Fibroblast of skin of right quadriceps (primary cell): ENCODE data around the gene BHLHE41.

Experiments
- DNase-seq: peaks from one replicate; pipeline ENCODE4 v3.0.0-alpha.2; 2013

The BHLHE41 gene

DNA sequence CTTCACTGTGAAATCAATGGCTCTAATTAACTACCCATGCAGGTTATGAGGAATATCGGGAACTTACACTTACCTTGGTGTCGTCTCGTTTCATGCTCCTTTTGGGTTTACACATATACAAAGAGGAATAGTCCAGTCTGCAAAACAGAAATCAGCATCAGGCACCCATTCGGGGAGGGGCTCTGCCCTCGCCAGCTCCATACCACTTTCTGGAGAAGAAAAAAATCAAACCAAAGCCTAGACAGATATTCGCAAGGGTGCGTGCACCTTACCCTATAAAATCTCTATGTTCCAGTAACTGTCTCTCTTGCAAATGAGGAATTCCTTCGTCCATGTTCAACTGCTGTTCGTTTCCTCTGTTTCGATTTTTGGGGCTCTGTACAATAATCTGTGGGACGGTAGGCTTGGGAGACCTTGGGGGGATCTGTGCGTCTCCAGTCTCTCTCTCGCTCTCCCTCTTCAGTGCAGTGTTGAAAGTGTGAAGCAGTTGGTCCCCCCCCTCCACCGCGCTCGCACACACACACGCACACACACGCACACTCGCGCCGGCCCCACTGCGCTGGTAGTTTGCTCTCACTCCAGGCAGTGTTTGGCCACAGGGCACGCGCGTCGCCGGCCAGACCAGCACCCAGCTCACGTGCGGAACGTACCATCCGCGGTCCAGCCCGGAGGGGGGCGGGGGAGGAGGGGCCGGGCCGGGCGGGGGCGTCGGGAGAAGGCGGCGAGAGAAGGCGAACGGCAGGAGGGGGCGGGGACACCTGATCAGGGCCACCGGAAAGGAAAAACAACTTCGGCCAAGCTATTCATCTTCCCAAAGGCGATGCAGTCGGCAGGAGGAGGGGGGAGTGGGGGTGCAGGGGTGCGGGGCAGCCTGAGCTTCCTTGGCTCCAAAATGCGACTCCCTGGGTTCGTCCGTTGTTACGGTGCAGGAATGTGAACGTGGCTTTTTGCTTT lies at the start of gene BHLHE41:
Gene BHLHE41 (minus strand): TSS at position 592 of the 954 bp plus-strand sequence. CDS start 258 bp downstream, at position 334.
- DNase-seq: peak; percentile 46

DNA sequence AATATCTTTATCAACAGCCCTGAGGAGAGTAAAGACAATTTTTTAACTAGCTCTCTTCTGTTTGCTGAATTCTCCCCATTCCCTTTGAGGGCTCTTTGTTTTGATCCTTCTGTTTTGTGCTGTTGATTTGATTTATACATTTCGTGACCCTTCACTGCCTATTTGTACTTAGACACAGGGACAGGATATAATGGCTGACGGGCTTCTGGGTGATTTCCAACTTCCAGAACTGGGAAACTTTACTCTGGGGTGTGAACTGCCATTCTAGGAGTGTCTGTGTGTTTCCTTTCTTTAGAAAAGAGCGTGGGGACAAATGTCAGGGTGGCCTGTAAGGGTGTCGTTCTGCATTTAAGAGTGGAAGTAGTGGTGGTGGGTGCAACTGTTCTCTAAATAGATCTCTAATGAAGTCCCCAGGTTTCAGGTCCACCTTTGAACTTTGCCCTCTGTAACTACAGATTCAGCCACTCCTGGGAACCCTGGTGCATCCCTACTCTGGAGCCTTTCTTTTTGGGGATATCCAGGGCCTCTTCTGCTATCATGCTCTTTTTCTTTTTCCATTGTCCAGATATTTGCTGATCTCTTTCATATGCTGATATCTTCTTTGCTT lies 48.2 kb upstream of the BHLHE41 start:
- no peak for DNase-seq

- no peak for DNase-seq
Observed at GRCh38 chr12:26172539-26172938, 47.7 kb upstream of the BHLHE41 start.

DNA sequence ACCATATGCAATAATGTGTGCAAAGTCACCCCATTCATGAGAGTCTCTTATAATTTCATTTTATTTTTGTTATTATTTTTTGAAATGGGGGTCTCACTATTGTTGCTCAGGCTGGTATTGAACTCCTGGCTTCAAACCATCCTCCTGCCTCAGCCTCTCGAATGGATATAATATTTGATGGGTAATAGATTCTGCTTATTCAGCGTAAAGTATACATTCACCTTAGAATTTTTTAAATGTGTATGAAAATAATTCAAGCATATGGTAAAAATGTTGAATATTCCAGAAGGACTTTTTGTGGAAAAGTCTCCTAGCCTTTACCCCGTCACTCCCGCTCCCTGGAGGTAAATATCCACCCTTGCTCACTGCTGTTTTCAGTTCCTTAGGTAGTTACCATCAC lies 47.2 kb upstream of the BHLHE41 start:
- DNase-seq: no peak

- no peak for DNase-seq
Observed at GRCh38 chr12:26164118-26164517, 39.3 kb upstream of the BHLHE41 start.

GRCh38 chr12:26162905-26163304 lies 38.1 kb upstream of the BHLHE41 start:
- DNase-seq: no peak

DNA sequence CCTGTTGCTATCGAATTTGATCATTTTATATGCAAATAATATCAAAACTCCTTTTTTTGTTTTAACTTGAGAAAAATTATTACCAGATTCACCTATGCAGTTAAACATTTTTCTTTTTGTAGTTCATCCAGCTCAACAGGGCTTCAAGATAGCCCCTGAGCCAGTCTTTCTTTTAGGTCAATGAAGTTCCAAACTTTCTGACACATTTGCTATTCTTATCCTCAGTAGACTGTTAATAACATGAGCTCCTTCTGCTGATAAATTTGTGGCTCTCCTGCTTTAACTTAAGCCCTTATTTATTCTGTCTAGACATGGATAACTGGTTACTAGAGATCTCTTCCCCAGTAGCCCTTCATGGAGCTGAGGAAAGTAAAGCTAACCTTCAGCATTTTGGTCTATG lies 37.3 kb upstream of the BHLHE41 start:
- no peak for DNase-seq

GRCh38 chr12:26158078-26158764 lies 33.4 kb upstream of the BHLHE41 start:
- no peak for DNase-seq

GRCh38 chr12:26157001-26157400 lies 32.2 kb upstream of the BHLHE41 start:
- DNase-seq: no peak

GRCh38 chr12:26156201-26156871 lies 31.5 kb upstream of the BHLHE41 start:
- DNase-seq: peak; percentile 10

GRCh38 chr12:26153421-26154154 lies 28.8 kb upstream of the BHLHE41 start:
- peak; percentile 97 for DNase-seq

GRCh38 chr12:26152507-26153102 lies 27.8 kb upstream of the BHLHE41 start:
- DNase-seq: no peak

- peak; percentile 77 for DNase-seq
Observed at GRCh38 chr12:26150736-26151450, 26.1 kb upstream of the BHLHE41 start.

DNA sequence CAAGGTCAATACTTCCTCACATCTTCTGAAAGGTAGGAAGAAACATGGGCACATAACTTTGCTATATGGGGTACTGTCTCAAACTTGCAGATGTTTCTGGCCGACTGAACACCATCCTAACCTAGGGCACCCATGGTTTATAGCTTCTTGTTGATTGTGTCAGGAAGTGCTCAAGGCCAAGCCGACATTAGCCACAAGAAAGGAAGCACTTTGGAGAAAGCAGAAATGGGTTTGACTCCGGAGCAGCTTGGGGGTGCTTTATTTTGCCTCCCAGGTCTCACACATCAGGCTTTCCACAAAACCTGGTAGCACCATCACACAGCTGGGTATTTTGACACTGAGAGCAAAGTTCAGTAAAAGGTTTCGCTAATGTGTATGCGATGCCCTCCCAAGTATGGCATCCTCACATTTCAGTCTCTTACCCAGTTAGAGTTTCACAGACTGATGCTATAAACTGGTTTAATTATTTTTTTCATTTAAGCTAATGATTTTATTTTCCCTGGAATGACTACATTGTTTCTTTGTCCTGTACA lies 25.2 kb upstream of the BHLHE41 start:
- DNase-seq: no peak

- DNase-seq: no peak
Observed at GRCh38 chr12:26148291-26148690, 23.5 kb upstream of the BHLHE41 start.

- no peak for DNase-seq
Observed at GRCh38 chr12:26143291-26143690, 18.5 kb upstream of the BHLHE41 start.

DNA sequence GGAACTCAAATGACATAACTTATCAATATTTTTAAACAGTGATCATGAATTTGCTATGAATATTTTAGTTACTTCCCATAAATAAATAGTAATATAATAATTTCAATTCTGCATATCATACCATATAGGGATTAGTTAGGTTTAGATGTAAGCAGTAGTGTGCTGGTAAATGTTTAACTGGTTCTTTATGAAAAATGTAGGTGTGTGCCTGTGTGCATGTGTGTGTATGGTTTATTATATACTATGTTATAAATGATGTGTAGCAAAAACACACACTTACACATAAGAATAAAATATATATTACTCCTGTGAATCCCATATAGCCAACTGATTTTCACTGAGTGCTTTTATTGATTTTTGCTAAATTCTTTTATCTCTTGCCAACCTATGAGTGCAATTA lies 14.0 kb upstream of the BHLHE41 start:
- no peak for DNase-seq

GRCh38 chr12:26136688-26137087 lies 11.9 kb upstream of the BHLHE41 start:
- DNase-seq: no peak

DNA sequence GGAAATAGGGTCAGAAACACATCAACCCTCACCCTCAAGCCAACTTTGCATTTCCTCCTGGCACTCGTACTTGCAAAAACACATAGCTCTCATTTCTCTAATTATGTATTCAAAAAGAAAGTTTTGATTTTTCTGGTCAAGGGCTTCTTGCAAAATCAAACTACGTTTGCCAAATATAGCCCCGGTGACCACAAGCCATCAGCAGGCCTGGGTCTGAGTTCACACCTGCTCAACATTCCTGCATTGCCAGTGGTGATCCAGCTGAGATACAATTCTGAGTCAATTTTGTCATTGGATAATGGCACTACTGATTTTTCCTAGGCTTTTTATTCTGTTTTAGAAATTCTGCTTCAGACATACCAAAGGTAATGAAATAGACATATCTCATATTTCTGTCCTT lies 10.7 kb upstream of the BHLHE41 start:
- DNase-seq: no peak

DNA sequence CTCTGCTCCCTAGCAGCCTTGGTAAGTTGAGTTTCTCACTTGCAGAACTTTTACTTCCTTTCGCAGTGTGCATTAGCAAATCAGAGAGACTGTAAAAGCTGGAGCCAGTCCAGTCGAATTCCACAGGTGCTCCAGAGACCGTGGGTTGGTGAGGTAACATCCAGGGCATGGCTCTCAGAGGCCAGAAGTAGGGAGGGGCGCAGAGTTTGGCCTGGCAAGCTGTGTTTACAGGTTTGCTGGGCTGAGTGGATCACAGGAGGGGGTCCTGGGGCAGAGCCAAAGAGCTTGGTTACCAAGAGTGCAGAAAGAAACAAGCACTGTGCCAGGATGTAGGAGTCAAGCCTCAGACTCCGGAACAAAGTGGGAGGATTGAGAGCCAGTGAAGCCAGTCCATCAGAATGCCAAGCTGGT lies 10.2 kb upstream of the BHLHE41 start:
- DNase-seq: no peak

DNA sequence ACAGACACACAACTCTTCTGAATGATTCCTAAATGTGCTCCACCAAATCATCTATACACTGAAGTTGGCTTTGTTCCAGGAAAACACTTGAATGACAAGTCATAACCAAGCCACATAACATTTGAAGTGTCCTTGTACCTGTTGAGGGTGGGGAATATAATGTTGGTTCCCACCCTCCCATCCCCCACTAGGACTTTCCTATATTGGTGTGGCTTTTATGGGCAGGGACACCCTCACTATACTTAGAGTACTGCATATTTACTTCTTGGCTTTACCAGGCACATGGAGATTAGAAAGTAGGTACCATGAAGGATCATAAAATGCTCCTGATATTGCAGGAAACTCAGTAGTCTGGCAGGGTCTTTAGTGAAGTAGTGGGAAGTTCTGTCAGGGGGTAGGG lies 9.7 kb upstream of the BHLHE41 start:
- DNase-seq: no peak
